Hepatocyte (in vitro differentiated cells): Measurements from ENCODE around the gene RNF213.

Experiments used
- CTCF ChIP-seq: fragments of 200-600 bp; sonication (generic); IDR thresholded peaks from 2 replicates; pipeline ENCODE4 v1.5.1; 2016; ENCODE audit warnings: antibody characterized with exemption, mild to moderate bottlenecking; ENCODE audit not compliant: poor library complexity
- EZH2phosphoT487 ChIP-seq: fragments of 200-600 bp; sonication (generic); IDR thresholded peaks from one replicate; pipeline ENCODE4 v1.6.1; 2018; ENCODE audit warnings: antibody characterized with exemption, mild to moderate bottlenecking, low read depth, moderate library complexity; ENCODE audit not compliant: unreplicated experiment, severe bottlenecking

GRCh38 chr17:80346498-80347275, 86.0 kb downstream of the RNF213 start:
- TF ChIP-seq EZH2phosphoT487 (no peak), CTCF (no peak)
